GM19239 (cell line): ENCODE measurements around the gene TSC2.
"Not testable (repeated sequence)": the region's sequence is repeated elsewhere in the genome, so short reads cannot be mapped to it uniquely, and the experiment has no call there.

Experiments used
- DNase-seq: peaks from one replicate; pipeline ENCODE4 v3.0.0; 2011; ENCODE audit warnings: low spot score; ENCODE audit not compliant: insufficient read length
- FAIRE-seq: peaks from 2 replicates; lab custom pipeline; 2011; peaks lifted over from hg19 to GRCh38; lab: Jason Lieb, UNC

Gene TSC2

DNA sequence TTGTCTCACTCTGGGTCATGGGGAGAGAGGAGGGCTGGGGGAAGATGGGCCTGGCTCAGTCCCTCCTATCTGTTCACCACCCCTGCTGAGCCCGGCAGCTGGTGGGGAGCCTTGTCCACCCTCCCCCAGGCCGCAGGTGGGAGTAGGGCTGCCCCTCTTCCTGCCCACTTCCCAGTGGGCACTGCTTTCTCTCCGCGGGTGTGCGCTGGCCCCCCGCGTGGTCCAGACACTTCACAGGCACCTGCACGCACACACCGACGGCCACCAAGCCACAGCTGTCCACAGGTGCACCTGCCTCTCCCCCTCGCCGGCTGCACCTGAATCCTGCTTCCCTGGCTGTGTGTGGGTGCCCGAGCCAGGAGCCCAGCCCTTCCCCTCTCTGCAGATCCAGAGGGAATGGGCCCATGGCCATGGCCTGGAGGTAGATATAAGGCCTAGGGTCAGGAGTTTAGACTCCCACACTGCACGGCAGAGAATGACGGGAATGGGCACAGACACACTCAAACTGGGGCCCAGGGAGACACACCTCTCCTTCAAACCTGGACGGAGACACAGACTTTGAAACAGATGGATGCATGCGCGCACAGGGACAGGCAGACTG is 19.1 kb upstream of the TSC2 start:
- DNase-seq, result no peak
- no peak for FAIRE-seq

GRCh38 chr16:2029350-2029749 is 18.4 kb upstream of the TSC2 start:
- DNase-seq (no peak), FAIRE-seq (no peak)

GRCh38 chr16:2030036-2030435 is 17.7 kb upstream of the TSC2 start:
- DNase-seq (no peak), FAIRE-seq (no peak)

DNA sequence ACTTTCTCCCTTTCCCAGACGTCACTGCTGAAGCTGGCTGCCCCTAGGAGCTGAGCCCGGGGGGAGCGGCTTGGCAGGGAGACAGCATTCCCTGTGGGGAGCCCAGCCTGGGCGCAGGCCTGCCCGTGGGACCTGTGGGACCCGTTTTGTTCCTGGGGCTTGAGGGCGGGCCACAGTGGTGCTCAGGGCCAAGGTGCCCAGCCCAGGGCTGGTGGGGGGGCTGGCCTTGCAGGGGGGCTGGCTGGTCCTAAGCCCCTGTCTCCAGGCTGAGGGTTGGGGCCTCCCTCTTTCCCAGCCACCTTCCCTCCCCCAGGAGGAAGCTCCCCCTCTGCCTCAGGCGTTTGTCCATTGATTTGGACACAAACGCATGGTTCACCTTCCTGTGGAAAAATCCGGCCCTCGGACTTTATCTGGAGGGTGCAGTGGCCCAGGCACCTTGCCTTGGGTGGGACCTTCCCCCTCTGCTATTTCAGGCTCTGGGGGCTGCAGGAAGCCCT is 16.7 kb upstream of the TSC2 start:
- DNase-seq, result no peak
- no peak for FAIRE-seq

- no peak for FAIRE-seq
Observed at GRCh38 chr16:2032285-2033056, 15.3 kb upstream of the TSC2 start.

DNA sequence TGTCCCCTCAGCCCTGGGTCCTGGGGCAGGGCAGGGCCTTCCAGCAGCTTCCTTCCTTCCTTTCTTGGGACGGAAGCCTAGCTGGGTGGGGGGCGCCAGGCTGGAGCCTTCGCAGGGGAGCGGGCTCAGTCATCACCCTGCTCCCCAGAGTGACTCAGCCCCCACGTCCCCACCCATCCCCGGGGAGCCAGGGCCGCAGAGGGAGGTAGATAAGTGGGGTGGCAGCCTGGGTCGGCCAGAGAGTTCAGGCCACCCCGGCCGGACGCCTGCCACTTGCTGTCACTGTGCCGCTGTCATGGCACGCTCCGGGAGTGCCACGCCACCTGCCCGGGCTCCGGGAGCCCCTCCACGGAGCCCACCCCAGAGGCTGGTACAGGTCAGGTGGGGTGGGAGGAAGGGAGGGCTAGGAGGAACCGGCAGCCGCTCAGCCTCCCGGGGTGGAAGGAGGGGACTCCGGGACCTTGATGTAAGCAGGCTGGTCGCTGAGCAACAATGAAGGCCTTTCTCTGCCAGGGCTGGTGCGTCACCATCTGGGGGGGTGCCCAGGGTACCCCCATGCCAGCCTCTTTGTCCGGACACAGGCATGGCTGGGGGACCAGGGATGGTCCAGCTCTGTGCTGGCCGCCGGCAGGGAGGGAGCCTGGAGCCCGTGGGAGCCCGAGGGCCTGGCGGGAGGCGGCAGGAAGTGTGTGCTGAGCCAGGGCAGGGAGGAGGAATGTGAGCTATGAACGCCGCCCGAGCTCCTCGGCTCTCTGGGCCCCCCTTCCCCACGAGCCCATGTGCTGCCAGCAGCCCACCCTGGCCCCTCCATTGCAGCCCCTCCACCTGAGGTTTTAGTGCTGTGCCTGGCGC is 14.5 kb upstream of the TSC2 start:
- FAIRE-seq, result no peak

More at GRCh38 chr16:2032285-2033056, 15.3 kb upstream of the TSC2 start:
- no peak for DNase-seq

GRCh38 chr16:2033909-2034695 is 13.7 kb upstream of the TSC2 start:
- not testable (repeated sequence) for FAIRE-seq, DNase-seq

More for the DNA sequence above, 14.5 kb upstream of the TSC2 start:
- no peak for DNase-seq

- no peak for FAIRE-seq
- no peak for DNase-seq
Observed at GRCh38 chr16:2034696-2035430, 12.9 kb upstream of the TSC2 start.

- FAIRE-seq (no peak), DNase-seq (no peak)
Observed at GRCh38 chr16:2035431-2036199, 12.2 kb upstream of the TSC2 start.

GRCh38 chr16:2036200-2036966 is 11.4 kb upstream of the TSC2 start:
- FAIRE-seq (no peak), DNase-seq (no peak)

- FAIRE-seq (no peak), DNase-seq (no peak)
Observed at GRCh38 chr16:2037115-2037514, 10.7 kb upstream of the TSC2 start.

DNA sequence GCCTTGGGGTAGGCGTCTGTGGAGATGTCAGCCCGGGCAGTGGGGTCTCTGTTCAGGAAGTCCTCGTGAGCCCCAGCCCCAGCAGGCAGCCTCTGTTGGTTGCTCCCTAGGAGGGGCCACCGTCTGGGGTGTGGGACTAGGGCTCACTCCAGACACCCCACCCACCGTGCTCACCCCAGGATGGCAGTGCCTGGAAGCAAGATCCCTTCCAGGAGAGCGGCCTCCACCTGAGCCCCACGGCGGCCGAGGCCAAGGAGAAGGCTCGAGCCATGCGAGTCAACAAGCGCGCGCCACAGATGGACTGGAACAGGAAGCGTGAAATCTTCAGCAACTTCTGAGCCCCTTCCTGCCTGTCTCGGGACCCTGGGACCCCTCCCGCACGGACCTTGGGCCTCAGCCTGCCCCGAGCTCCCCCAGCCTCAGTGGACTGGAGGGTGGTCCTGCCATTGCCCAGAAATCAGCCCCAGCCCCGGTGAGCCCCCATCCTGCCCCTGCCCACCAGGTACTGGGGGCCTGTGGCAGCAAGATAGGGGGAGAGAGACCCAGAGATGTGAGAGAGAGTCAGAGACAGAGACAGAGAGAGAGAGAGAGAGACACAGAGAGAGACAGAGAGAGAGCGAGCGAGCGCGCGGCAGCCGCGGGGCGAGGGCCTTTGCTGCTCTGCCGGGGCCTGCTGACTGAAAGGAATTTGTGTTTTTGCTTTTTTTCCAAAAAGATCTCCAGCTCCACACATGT is 10.0 kb upstream of the TSC2 start:
- DNase-seq (no peak), FAIRE-seq (no peak)

DNA sequence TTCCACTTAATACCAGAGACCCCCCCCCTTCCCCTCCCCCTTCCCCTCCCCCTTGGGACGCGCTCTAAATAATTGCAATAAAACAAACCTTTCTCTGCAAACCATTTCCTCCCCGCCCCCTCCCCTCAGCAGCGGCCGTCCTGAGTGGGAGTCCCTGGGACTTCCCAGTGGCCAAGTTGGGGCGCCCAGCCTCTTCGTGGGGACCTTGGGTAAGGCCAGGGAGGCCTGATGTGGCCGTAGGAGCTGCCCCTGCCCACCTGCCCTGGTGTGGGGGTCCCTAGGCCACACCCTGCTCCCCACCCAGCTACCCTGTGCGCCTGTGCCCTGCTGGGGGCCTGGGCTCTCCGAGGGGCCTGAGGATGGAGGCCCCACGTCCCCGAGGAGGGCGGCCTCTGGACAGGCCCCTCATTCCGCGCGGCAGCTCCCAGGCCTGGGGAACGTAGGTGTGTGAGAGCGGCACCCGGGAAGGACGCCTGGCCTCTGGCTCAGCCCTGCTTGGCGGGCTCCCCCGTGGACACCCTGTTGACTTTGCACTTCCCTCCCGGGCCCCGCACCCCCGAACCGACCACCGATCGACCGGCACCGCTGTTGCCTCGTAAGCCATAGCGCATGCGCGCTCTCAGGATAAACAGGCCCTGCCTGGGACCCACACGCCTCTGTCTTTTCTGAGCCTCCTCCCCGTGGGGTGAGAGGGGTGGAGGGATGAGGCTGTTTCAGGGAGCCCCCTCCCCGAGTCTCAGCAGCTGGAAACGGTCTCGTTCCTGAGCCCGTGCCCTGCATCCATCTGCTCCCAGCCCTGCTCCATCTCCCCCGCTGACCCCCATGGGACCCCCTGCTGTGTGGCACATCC is 9.2 kb upstream of the TSC2 start:
- FAIRE-seq, result no peak
- DNase-seq, result no peak

DNA sequence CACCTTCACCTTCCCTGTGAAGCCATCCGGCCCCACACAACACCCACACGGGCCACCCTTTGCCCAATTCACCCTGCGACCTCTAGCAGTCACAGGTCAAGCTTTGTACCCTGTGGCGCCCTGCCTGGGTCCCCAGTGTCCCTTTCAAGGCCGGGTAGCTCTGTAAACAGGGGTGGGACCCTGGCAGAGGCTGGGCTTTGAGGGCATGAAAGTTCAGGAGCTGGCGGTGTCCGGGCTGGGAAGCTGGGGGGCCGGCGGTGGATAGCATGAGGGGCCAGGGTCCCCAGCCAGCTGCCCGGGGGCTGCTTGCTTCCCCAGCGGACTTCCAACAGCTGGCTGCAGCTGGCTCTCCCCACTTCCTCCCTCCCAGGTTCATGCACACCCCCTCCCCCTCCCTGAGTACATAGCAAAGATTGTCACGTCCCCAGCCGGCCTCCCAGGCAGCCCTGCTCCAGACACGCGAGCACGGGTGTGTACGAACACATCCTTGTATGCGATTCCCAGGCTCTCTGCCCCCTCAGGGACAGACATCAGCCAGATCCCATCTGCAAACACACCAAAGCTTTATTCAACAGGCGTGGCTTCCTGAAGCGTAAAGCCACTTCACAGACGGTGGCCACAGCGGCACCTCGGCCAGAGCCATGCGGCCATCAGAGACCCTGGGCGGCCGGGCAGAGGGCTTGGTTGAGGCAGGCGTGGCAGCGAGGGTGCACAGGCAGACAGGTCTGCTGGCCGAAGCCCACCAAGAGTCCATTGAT is 8.3 kb upstream of the TSC2 start:
- DNase-seq (no peak), FAIRE-seq (no peak)

DNA sequence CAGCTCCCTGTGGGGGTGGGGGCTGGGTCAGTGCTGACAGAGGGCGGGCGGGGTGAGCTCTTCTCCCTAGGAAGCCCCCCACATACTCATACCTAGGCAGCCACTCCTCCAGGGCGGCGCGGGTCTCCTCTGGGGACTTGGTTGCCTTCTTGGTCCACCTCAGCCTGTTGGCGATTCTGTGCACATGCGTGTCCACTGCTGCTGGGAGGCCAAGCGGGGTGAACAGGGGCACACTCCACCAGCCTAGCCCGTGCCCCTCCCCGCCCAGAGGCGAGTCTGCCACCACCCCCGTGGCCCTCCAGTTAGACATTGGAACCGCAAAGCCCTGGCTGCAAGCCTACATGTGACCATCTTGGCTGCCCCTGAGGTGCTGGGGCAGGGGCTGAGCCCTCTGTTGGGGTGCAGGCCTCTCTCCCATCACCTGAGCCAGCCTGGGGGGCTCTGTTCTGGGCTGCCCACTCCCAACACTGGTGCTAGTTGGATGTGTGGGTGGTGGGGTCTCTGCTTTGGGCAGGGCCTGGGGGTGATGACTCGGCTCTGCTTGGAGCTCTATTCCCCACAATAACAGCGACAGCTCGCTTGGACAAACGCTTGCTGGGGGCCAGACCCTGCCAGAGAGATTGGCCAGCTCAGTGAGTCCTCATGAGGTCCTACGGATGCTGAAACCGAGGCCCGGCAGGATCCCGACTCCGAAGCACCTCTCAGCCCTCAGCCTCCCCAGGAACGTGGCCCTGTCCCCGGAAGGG is 7.6 kb upstream of the TSC2 start:
- DNase-seq (no peak), FAIRE-seq (no peak)
